Right renal pelvis (tissue), 4 donors: ENCODE measurements around the gene DAB1. TPM values are rescaled to one million over a fixed set of nuclear protein-coding genes. Genes with fewer than 3 reads are reported as not detected.
"Not testable (repeated sequence)": the region's sequence is repeated elsewhere in the genome, so short reads cannot be mapped to it uniquely, and the experiment has no call there.

Experiments used
- DNase-seq, 4 donors: peaks; one replicate each; pipeline ENCODE4 v3.0.0-alpha.2; 2013; ENCODE audit warnings: low read depth in 4 of 4, low spot score in 3 of 4, missing footprints in 1 of 4
- polyA plus RNA-seq, 4 donors: library from polyadenylated mRNA; unstranded; fragments of 120-200 nt; gene quantifications; one replicate each; pipeline ENCODE4 v1.2.1, GENCODE V29; 2013; ENCODE audit not compliant: insufficient read length in 4 of 4

Gene DAB1
- polyA plus RNA-seq, 4 donors, result 6.3 to 9.1 (median 7.4) TPM

DNA sequence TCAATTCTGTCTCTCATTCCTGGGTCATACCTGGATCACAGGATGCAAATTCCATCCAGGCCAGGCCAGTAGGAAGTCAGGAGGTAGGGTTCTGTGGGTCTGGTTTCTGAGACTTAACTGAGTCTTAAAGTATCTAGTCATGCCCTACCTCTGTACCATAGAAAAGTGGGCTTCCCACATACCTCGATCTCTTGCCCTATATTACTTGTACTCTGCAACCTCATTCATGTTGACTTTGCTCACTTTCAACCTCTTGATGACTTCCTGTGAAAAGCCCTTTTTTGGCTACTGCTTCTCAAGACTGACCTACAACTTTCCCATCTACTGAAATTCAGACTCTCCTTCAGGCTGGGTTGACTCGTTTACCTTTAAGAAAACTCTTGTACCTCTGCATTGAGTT lies 329.1 kb downstream of the DAB1 start:
- DNase-seq, result no peak

DNA sequence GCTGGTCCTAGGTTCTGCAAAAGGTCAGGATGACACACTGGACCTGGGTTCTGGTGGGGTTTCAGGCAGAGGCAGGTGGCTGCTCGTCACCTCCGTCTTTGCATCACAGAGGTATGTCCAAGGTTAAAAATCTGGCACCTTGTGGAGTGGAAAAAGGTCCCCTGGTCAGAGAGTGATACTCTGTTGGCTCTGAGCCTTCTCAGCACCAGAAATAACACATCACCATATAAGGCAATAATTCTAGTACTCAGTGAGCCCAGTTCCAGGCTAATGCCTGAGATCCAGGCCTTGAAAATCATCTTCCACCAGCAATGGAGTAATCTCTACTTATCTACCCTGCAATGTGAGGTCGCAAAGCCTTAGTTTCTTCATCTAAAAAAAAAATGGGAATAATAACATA lies 330.7 kb downstream of the DAB1 start:
- DNase-seq, result no peak

DNA sequence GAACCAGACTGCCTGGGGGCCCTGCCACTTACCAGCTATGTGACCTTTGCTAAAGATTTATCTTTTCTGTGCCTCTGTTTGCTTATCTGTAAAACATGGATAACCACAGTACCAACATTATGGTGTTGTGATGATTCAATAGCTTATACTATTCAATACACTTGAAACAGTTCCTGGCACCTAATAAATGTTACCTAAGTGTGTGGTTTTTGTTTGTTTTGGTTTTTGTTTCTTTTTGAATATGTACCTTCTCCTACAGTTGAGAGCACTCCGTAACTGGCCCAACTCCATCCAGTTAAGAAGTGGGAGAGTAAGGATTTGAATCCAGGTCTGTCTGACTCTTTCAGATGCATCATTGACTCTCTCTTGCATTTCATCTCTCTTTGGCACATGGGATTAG lies 332.2 kb downstream of the DAB1 start:
- DNase-seq, result no peak

DNA sequence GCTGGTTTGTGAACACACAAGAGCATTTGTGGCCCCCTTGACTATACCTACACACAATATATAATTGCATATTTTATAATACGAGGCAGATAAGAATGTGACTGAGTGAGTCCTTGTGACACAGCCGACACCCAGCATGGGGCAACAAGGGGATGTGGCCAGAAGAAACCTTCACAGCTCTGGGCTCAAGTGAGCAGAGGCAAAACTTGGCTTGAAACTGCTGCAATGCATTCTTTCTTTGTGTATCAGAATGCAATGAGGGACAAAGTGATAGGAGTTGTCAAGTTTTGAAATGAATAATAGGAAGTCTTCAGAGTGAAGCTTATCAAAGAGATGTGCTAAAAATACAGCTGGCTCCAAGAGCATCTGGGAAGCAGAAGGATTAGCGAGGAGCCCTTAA lies 334.0 kb downstream of the DAB1 start:
- no peak for DNase-seq

DNA sequence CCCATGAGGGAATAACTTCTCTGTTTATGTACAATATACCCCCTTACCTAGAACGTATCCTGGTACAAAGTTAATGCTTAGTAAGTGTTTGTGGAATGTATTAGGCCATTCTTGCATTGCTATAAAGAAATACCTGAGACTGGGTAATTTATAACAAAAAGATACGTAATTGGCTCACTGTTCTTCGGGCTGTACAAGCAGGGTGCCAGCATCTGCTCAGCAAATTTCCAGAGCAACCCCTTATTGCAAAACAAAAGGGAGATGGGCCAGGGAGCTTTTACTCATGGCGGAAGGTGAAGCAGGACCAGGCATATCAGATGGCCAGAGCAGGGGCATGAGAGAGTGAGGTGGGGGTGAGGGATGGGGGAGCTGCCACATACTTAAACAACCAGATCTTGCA lies 334.6 kb downstream of the DAB1 start:
- DNase-seq, result no peak

DNA sequence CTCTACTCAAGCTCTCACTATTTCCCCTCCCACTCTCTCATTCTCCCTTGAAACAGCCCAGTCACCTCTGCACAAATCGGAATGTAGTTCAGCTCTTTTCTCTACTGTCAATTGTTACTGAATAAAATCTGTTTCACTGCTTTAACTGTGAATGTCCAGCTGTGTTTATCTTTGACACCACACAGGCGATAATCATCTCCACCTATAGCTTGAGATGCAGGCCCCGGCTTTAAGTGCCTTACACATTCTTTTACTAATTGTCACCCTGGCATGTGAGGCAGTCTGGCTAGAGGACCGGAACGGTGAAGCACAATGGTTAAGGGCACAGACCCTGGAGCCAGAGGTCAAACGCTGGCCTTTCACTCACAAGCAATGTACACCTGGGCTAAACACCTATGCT lies 335.2 kb downstream of the DAB1 start:
- DNase-seq, result no peak

DNA sequence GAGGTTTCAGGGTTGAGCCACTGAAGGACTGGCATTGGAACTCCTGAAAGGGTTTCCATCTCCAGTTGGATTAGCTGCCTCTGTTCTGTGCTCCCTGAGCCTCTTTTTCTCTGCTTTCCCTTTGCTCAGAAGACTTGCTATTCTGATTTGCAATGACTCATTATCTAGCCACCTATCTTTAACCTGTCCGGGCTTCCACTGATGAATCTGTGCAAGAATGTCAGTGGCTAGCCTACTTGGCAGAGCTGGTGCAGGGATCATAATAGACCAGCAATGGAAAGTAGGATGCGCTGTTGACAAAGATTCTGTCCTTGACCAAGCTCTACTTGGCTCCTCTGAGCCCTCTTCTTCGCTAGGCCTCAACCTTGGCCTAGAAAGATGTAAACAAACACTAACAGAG lies 336.2 kb downstream of the DAB1 start:
- DNase-seq, result not testable (repeated sequence)

DNA sequence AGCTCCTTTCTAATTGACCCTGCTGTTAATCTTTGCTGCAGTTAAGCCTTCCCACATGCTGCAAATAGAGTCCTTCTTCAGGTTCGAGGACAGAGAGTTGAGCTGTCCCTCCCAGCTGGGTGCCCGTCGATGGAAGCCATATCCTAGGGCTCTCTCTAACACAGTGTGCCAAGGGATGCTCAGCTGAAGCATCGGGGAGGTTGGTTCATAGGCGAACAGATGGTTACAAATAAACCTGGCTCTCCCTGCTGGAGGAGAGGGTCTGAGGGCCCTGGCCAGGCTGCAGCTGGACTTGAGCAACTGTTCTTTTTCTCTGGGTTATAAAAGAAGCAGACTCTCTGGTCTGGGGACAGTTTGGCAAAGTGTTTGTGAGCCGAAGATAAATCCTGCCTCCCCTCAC lies 337.7 kb downstream of the DAB1 start:
- no peak for DNase-seq

DNA sequence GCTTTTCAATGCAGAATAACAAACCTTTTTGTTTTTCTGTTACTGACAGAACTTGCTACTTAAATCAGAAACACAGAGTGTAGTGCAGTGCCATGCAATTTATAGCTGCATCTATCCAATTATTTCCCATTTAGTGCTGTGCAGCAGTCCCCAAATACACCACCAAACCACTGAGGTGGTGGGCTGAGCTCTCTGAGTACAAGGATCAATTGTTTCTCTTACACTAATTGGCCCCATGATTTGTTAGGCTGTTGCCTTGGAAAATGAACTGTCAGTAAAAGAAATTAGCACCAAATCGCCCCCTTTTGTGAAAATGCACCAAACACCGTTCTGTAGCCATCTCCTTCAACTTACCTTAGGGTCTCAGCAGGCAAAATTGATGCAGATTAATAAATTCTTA lies 339.2 kb downstream of the DAB1 start:
- no peak for DNase-seq

DNA sequence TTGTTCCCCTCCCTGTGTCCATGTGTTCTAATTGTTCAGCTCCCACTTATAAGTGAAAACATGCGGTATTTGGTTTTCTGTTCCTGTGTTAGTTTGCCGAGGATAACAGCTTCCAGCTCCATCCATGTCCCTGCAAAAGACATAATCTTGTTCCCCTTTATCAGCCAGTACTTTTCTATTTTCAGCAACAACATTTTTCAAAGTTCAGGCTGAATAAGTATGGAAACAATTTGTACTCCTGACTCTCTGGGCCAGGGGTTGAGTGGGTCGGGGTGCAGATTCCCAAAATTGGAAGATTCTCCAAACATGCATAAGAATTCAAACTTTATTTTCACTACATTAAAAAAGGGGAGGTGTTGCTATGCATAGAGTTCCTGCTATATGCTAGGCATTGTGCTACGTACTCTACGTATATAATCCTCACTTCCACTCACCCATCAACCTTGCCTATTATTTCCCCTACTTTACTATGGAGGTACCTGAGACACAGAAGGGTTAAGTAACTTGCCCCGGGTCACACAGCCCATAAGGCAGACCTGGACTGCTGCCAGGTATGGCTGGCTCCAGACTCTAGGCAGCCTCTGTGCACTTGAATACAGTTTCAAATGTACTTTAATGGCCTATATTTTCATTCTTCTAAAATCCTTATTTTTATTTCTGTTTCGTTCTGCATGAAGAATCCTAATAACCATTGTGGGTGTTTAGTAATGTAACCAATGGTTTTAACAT lies 341.0 kb downstream of the DAB1 start:
- DNase-seq, result no peak

DNA sequence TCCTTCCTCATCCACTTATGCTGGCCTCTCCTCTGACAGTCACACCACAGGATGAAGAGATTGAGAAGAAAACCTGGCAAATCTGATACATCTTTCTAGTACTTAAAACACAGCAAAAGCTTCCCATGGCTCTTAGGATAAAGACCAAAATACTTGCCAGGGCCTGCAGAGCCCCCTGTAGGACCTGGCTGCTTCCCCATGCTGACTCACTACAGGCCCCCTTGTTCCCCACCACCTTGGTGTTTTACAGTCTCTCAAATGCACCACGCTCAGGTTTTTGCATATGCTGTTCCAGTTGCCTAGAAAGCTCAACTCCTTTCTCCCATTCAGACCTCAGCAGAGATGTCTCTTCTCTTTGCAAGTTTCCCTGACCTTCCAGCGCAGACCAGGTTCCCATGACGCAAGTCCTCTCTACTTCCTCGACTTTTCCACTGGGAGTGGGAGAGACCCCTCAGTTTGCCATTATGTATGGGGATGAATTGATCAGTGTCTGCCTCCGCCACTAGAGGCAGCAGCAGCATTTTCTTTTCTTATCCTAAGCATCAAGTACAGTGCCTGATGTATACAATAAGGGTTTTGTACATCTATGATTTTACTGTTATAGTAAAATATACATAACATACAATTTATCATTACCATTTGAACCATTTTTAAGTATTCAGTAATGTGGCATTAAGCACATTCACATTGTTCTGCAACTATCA lies 344.3 kb downstream of the DAB1 start:
- no peak for DNase-seq

DNA sequence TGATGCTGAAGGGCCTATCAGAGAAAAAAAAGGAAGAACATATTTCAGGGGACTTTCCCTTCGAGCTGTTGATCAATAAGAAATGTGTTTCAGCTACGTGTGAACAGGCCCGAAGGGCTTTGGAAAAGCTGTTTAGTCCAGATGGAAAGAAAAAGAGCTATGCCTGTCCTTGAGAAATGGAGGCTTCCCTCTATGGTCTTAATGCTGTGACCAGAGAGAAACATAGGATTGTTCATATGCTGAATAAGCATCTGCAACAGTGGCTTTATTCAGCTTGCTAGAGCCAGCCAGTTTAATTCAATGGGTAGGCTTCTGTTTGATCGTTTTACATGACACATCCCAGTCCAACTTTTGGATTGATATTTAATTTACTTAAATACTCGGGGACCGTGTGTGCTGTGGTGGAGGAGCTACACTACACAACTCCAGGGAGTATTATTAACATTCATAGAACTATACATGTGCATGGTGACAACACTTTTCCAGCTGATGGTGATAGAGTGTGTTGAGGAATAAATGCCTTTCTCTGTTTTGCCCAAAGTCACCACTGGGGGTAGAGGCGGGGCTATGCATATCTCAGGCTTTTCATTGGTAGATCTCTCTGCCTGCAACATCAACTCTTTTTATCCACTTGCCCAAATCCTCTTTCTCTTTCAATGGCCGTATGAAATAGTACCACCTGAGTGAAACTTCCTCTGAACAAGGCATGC lies 351.3 kb downstream of the DAB1 start:
- DNase-seq, result no peak

DNA sequence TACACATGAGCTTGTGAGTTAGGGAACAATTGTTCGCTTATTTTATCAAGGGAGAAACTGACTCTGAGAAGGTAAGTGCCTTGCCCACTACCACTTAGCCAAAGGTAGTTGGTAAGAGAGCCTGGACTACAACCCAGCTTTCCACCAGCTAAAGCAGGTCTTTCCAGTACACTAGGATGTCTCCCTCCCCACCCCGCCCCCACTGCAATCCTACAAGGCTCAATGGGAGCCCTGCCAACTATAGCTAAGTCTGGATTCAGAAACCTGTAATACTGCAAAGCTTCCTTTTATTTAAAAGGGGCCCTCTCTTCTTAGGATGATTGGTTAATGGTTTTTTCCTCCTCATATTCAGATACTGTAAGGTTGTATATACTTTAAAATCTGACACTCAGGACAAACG lies 356.0 kb downstream of the DAB1 start:
- peak in 3 of 4 donors; percentile 5 to 22 (median 12) for DNase-seq

DNA sequence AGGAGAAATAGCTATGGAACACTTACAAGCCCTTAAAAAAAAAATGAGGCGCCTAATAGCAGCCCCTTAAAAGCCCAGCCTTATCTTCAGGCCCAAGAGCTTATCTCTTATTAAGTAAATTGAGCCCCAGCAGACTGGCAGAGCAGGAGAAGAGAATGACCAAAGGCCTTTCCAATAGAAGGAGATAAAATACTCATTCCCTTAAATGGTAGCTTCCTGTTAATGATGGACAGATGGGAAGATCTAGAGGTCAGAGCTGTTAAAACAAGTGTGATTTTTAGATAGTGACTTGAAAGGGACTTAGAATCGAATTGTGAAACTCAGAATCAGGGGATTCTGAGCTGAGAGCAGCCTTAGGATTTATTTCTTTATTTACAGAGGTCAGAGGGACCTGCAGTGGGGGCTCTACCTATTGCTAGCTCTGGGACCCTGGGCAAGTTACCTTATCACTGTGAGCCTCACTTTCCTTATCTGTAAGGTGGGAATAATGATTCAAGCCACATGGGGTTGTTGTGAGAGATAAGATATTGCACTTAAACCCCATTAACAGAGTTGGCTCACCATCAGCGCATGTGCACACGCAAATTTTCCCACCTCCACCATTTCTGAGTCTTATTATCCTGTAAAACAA lies 356.8 kb downstream of the DAB1 start:
- no peak for DNase-seq

DNA sequence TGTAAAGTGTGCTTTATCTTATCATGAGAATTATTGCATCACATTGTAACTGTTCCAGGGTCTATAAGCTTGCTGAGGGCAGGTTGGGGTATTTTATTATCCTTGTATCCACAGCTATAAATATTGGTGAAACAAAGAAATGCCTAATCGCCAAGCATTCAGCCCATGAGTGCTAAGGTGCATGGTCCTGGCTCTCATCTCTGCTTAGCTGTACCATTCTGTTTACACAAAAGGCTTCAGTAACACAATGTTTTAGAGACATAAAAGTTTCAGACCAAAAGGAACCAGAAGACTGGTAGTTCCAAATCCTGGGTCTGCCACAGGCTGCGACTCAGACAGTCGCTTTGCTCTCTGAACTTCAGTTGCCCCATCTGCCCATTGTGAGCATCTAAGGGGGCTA lies 358.4 kb downstream of the DAB1 start:
- no peak for DNase-seq

DNA sequence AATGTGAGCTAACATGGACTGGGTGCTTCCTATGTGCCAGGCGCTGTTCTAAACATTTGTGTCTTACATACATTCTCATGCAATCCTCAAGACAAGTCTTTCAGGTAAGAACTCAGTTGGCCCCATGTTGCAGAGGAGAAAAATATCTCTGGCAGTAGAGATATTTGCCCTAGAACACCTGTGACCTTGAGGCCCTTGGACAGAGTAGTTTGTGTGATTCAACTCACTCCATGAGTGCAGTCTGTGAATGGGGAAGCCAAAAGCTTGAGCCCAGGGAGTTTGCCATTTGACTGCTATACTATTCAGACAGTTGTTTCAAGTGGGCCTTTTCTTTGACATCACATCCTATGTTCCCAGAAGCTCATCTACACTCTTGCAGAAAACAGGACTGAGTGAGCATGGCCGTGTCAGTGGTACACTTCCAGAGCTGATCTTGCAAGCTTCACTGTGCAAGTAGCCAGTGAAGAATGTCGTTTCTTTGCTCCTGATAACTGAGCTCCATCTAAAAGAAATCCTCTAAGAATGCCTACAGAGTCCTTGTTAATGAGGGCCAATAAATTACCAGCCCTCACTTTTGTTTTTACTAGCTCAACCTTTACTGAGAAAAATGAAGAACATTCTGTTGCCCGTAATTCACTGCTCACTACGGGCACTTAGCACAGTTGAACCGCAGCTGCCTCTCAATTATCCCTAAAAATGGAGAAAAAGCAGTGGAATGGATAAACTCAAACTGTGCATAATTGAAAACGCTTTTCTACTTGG lies 359.3 kb downstream of the DAB1 start:
- DNase-seq, result peak in 2 of 4 donors; percentile 8 to 20

DNA sequence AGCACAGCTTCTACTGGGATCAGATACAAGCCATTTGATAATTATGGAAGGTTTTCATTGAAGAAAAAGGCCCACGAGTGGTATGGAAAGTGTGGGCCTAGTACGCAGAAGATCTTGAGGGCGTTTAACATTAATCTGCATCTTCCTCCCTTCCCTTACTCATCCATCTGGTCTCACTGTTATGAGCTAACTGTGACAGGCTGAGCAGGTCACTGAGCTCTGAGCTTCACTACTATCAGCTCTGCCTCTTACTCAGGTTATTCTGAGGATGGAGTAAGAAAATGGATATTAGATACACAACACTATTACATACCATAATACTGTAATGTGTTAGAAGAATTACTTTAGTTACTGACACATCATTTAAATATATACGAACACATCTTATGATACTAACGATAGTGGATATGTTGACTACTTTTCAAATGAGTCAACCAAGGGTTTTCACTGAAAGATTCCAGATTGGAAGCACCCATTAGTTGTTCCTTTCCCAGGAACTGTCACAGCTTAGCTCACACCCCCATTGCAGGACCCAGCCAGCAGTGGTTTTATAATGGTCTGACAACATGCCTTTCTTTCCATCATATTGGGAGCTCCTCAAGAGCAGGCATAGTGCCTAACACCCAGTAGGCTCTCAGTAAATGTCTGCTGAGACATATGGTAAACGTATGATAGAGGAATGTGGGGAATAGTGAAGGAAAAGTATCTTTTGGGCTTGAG lies 360.3 kb downstream of the DAB1 start:
- DNase-seq, result no peak

DNA sequence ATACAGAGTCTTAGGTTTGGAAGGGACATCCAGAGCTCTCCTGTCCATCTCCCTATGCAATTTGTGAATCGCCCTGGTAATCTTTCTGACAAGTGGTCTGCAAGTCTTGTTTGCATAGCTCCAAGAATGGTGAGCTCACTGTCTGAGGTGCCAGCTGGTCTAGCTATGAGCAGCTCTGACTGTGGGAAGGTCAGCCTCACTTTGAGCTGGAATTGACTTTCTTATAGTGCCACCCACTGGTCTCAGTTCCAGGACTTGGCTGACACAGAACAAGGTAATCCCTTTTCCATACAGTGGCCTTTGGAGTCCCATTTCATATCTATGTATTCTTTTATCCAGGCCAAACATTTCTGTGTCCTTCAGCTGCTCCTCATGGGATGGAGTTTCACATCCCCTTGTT lies 362.5 kb downstream of the DAB1 start:
- no peak for DNase-seq

DNA sequence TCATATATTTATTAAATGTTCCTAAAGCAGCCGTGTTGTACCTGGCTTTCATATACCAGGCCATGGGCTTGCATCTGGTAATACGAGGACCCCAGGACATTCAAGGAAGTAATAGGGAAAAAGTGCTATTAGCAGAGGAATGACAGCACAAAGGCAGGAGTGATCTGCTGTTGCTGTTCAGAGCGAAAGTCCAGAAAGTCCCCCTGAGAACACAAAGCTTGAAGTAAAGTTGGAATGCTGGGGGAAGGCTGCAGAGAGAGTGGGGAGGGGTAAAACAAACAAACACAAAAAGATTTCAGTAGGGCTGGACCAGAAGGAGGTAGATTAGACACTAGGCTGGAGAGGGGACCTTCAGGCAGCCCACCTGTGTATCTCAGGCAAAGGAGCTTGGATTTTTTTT lies 363.4 kb downstream of the DAB1 start:
- DNase-seq, result no peak
